MM.1S (cell line): ENCODE measurements around the gene PTPRD.

Experiments used
- DNase-seq: peaks from one replicate; pipeline ENCODE4 v3.0.0-alpha.2; 2015
- H2AFZ ChIP-seq: fragments of 300-600 bp; sonication (generic); 2 replicates; pipeline ENCODE4 v1.6.0; 2016; ENCODE audit warnings: antibody characterized with exemption, low read length
- H3F3A ChIP-seq: fragments of 300-600 bp; sonication (generic); 2 replicates; pipeline ENCODE4 v1.6.1; 2016; ENCODE audit warnings: mild to moderate bottlenecking, antibody characterized with exemption, low read length, moderate library complexity, mixed read lengths; ENCODE audit not compliant: insufficient read depth
- H3K27ac ChIP-seq: fragments of 300-600 bp; sonication (generic); 2 replicates; pipeline ENCODE4 v1.5.1; 2016; ENCODE audit warnings: mild to moderate bottlenecking, low read length
- H3K27me3 ChIP-seq: fragments of 300-600 bp; sonication (generic); replicated peaks from 2 replicates; pipeline ENCODE4 v1.6.0; 2016; ENCODE audit warnings: low read length; ENCODE audit not compliant: insufficient read depth
- H3K36me3 ChIP-seq: fragments of 300-600 bp; sonication (generic); replicated peaks from 2 replicates; pipeline ENCODE4 v1.6.1; 2016; ENCODE audit warnings: mild to moderate bottlenecking, low read length, mixed read lengths; ENCODE audit not compliant: insufficient read depth
- H3K4me1 ChIP-seq: fragments of 300-600 bp; sonication (generic); 2 replicates; pipeline ENCODE4 v1.6.1; 2016; ENCODE audit warnings: low read length, mixed read lengths
- H3K4me2 ChIP-seq: fragments of 300-600 bp; sonication (generic); 2 replicates; pipeline ENCODE4 v1.6.0; 2016; ENCODE audit warnings: low read depth, low read length
- H3K4me3 ChIP-seq: fragments of 300-600 bp; sonication (generic); 2 replicates; pipeline ENCODE4 v1.5.1; 2016; ENCODE audit warnings: low read length, mixed read lengths
- H3K79me2 ChIP-seq: fragments of 300-600 bp; sonication (generic); 2 replicates; pipeline ENCODE4 v1.6.1; 2016; ENCODE audit warnings: mixed run types, low read length, mixed read lengths
- H3K9ac ChIP-seq: fragments of 300-600 bp; sonication (generic); 2 replicates; pipeline ENCODE4 v1.6.1; 2016; ENCODE audit warnings: low read length, mixed read lengths
- H3K9me2 ChIP-seq: fragments of 300-600 bp; sonication (generic); replicated peaks from 2 replicates; pipeline ENCODE4 v1.6.1; 2016; ENCODE audit warnings: mild to moderate bottlenecking, low read length, mixed read lengths; ENCODE audit not compliant: insufficient read depth
- H3K9me3 ChIP-seq: fragments of 300-600 bp; sonication (generic); replicated peaks from 2 replicates; pipeline ENCODE4 v1.6.1; 2016; ENCODE audit warnings: mild to moderate bottlenecking, low read length, mixed read lengths; ENCODE audit not compliant: insufficient read depth
- H4K20me1 ChIP-seq: fragments of 300-600 bp; sonication (generic); 2 replicates; pipeline ENCODE4 v1.6.1; 2016; ENCODE audit warnings: mild to moderate bottlenecking, low read length, moderate library complexity, mixed read lengths; ENCODE audit not compliant: insufficient read depth
- CTCF ChIP-seq: fragments of 300-600 bp; sonication (generic); IDR thresholded peaks from 2 replicates; pipeline ENCODE4 v1.5.1; 2016; ENCODE audit warnings: antibody characterized with exemption, low read length, mixed read lengths
- EZH2 ChIP-seq: fragments of 300-600 bp; sonication (generic); optimal IDR thresholded peaks from 2 replicates; pipeline ENCODE3; 2017; ENCODE audit warnings: low read depth, mild to moderate bottlenecking, antibody characterized with exemption, low read length, mixed read lengths
- EZH2phosphoT487 ChIP-seq: fragments of 300-600 bp; sonication (generic); IDR thresholded peaks from 2 replicates; pipeline ENCODE4 v1.6.1; 2018; ENCODE audit warnings: antibody characterized with exemption, low read length

Gene PTPRD

GRCh38 chr9:9536523-9536922 lies 1076.3 kb downstream of the PTPRD start:
- H3K27ac ChIP-seq = no peak overlapping the region
- H3K27me3 ChIP-seq = no peaks in the 10 kb centered on the region
- no peak overlapping the region for H3K9ac ChIP-seq
- no peaks in the 10 kb centered on the region for H3F3A ChIP-seq
- no peak overlapping the region for H3K4me3 ChIP-seq
- no peaks in the 10 kb centered on the region for H4K20me1 ChIP-seq
- no peak overlapping the region for H3K4me2 ChIP-seq
- H3K9me3 ChIP-seq = no peaks in the 10 kb centered on the region
- H3K79me2 ChIP-seq = no peaks in the 10 kb centered on the region
- H3K36me3 ChIP-seq = no peaks in the 10 kb centered on the region
- no peaks in the 10 kb centered on the region for H3K4me1 ChIP-seq
- H3K9me2 ChIP-seq = no peaks in the 10 kb centered on the region
- no peak for TF ChIP-seq EZH2phosphoT487
- TF ChIP-seq CTCF = no peak
- TF ChIP-seq EZH2 = no peak
- no peak overlapping the region for H2AFZ ChIP-seq
- DNase-seq = no peak

- Histone ChIP-seq H3K9ac (no peak overlapping the region), H3F3A (no peaks in the 10 kb centered on the region), H4K20me1 (no peaks in the 10 kb centered on the region), H3K9me3 (no peaks in the 10 kb centered on the region), H3K79me2 (no peaks in the 10 kb centered on the region), H3K4me2 (no peak overlapping the region), H3K4me1 (no peaks in the 10 kb centered on the region), H2AFZ (no peak overlapping the region), H3K27me3 (no peaks in the 10 kb centered on the region), H3K9me2 (no peaks in the 10 kb centered on the region), H3K4me3 (no peak overlapping the region), H3K36me3 (no peaks in the 10 kb centered on the region), H3K27ac (no peak overlapping the region)
- no peak for TF ChIP-seq EZH2
- TF ChIP-seq EZH2phosphoT487 = no peak
- no peak for TF ChIP-seq CTCF
- no peak for DNase-seq
These were observed 1089.2 kb downstream of the PTPRD start for GRCh38 chr9:9523476-9524139.

GRCh38 chr9:9522406-9522805 lies 1090.4 kb downstream of the PTPRD start:
- H4K20me1 ChIP-seq = no peaks in the 10 kb centered on the region
- no peaks in the 10 kb centered on the region for H3K9me3 ChIP-seq
- no peaks in the 10 kb centered on the region for H3F3A ChIP-seq
- no peak overlapping the region for H2AFZ ChIP-seq
- H3K79me2 ChIP-seq = no peaks in the 10 kb centered on the region
- no peak overlapping the region for H3K9ac ChIP-seq
- no peak overlapping the region for H3K4me2 ChIP-seq
- no peaks in the 10 kb centered on the region for H3K4me1 ChIP-seq
- H3K36me3 ChIP-seq = no peaks in the 10 kb centered on the region
- H3K4me3 ChIP-seq = no peak overlapping the region
- TF ChIP-seq CTCF = no peak
- no peak for TF ChIP-seq EZH2phosphoT487
- TF ChIP-seq EZH2 = no peak
- no peaks in the 10 kb centered on the region for H3K27me3 ChIP-seq
- no peak for DNase-seq
- no peaks in the 10 kb centered on the region for H3K9me2 ChIP-seq
- H3K27ac ChIP-seq = no peak overlapping the region
